Stimulated activated CD8-positive, alpha-beta memory T cell treated with anti-CD3 and anti-CD28 coated beads, Interleukin-7, amount 100 ng/mL, for 1 hour (primary cell): ENCODE data around the gene CD37.

ENCODE experiments used
- DNase-seq, 2 donors: peaks; one replicate each; pipeline ENCODE4 v3.0.0-alpha.2; 2020; ENCODE audit warnings: low read depth in 2 of 2

CD37 gene

DNA sequence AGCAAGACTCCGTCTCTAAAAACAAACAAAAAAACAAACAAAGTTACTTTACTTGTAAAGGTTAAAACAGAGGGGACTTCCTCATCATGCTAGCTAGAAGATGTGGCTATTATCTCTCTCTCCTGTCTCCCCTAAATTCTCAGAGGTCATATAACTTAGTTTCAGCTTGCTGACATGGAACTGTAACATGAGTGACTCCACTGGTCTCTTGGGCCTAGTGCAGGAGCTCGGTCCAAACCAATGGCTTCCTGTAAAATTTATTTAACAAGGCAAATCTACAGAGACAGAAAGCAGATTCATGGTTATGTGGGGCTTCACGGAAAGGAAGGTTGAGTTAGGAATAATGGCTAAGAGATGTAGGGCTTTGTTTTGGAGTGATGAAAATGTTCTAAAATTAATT is 43.3 kb downstream of the CD37 start:
- no peak for DNase-seq

DNA sequence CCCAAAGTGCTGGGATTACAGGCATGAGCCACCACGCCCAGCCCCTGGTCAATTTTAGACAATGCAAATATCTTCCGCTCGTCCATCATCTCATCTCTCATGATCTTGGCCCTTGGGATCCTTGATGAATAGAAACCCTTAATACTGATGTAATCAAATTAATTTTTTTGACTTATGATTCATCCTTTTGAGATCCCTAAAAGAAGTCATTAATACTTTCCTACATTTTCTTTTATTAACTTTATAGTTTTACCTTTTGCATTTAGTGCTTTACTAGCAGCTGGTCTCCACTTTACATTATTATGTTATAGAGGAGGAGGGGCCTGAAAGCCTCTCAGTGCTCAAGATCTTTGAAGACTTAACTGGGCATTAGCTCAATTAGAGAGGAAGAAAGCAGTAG is 45.2 kb downstream of the CD37 start:
- DNase-seq: no peak

DNA sequence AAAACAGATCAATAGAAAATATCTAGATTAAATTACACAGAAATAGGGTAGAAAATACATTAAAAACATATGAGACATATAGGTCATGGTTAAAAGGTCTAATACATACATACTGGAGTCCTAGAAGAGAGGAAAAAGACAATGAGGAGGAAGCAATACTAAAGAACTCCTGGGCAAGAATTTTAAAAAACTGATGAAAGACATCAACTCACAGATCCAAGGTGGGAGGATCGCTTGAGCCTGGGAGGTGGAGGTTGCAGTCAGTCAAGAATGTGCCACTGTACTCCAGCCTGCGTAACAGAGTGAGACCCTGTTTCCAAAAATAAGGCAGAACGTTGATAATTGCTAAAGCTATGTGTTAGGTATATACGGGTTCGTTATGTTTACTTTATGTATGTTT is 47.4 kb downstream of the CD37 start:
- DNase-seq: no peak

DNA sequence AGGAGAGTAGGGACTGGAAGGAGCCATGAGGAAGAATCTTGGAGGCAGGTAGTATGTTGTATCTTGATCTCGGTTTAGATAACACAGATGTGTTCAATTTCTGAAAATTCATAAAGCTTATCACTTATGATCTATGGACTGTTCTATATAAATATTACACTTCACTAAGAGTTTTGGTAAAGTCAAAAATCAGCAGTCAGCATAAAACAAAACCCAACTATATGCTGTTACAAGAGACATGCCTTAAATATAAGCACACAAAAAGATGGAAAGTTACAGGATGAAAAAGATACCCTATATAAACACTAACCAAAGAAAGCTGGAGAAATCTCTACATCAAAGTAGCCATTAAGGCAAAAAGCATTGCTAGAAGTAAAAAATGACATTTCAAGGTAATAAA is 48.4 kb downstream of the CD37 start:
- no peak for DNase-seq

DNA sequence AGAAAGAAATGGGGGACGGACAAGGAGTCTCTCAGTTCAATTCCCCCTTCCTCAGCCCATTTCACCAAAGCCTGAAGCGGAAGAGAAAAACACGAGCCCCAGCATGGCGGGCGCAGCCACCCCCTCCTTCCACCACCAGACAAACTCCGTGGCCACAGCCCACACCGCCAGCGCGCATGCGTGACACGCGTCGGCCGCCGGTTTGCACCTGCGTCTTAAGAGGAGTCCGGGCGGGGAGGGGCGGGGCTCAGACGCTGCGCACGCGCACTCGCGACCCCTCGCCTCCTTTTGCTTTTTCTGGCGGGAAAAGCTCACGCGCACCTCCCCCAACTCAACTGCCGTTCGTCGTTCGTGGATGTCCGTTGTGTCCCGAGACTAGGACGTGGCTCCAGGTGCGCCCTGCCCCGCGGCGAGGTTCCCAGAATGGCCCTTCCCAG is 52.7 kb downstream of the CD37 start, which contains the start of gene KASH5:
TSS of gene KASH5 (plus strand) at position 314 of the 437 bp plus-strand sequence. CDS start 2,635 bp downstream, outside the sequence.
- DNase-seq: peak; percentile 60 to 77

DNA sequence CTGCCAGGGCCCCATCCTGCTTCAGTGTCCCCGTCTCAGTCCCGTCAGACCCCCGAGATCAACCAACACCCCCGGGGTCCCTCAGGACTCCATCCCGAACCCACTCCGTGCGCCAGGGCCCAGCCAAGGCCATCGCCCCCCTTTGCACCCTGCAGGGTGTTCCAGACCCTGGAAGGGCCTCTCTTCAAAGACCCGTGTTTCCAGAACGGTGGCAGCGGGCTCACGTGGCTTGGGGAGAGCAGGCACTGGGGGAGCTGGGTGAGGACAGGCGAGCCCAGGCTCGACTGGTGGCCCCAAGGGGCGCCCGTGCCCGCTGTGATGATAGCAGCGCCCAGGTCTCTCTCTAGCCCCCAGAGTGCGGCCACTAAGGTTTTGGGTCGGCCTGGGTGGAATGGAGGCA is 54.2 kb downstream of the CD37 start:
- DNase-seq: no peak
